T-cell (primary cell): Measurements from ENCODE around the gene PITPNC1. TPM values are rescaled to one million over a fixed set of nuclear protein-coding genes. Genes with fewer than 3 reads are reported as not detected.
"Not testable (repeated sequence)": the region's sequence is repeated elsewhere in the genome, so short reads cannot be mapped to it uniquely, and the experiment has no call there.

ENCODE experiments used
- ATAC-seq, 4 experiments: fragments of 200-7000 bp in 3 of 4; fragments of 150-1000 bp in 1 of 4; cut with Tn5 transposase; replicated peaks in 1 of 4; 1 replicate in 3 of 4; 2 replicates in 1 of 4; pipeline ENCODE4 v1.10.0; 2021; ENCODE audit warnings: moderate library complexity in 3 of 4, mild to moderate bottlenecking in 2 of 4, moderate number of reproducible peaks in 1 of 4
- CTCF ChIA-PET, 2 donors: fragments of 300-600 bp; sonication (Branson Sonifier 250); formaldehyde crosslinking; loops; one replicate each; lab custom pipeline; 2022; ENCODE audit warnings: antibody characterized with exemption in 2 of 2; lab: Charles Lee
- POLR2A ChIA-PET, 2 donors: fragments of 300-600 bp; sonication (Branson Sonifier 250); formaldehyde crosslinking; loops; one replicate each; lab custom pipeline; 2022; ENCODE audit warnings: antibody characterized with exemption in 2 of 2; lab: Charles Lee
- DNase-seq, 35 experiments: peaks; one replicate each; pipeline versions ENCODE4 v3.0.0 to v3.0.0-alpha.2; 2013 to 2023
- H3K27ac ChIP-seq: one replicate; pipeline ENCODE4 v1.5.1; 2013; ENCODE audit warnings: low read length
- H3K27me3 ChIP-seq, 2 experiments: replicated peaks in 1 of 2; 1 replicate in 1 of 2; 2 replicates in 1 of 2; pipeline versions ENCODE4 v1.6.1 to v1.7.0; 2013; ENCODE audit warnings: low read length in 1 of 2, mixed read lengths in 1 of 2; ENCODE audit not compliant: control insufficient read depth in 2 of 2, insufficient read depth in 2 of 2; ENCODE audit errors: extremely low read depth in 1 of 2
- H3K36me3 ChIP-seq, 2 donors: 1 replicate in 1 of 2; 2 replicates in 1 of 2; pipeline versions ENCODE4 v1.6.1 to v1.7.0; 2013; ENCODE audit warnings: low read length in 1 of 2; ENCODE audit not compliant: control insufficient read depth in 2 of 2, insufficient read depth in 1 of 2; ENCODE audit errors: extremely low read depth in 1 of 2
- H3K4me1 ChIP-seq, 2 experiments: 1 replicate in 1 of 2; 2 replicates in 1 of 2; pipeline versions ENCODE4 v1.6.1 to v1.7.0; 2013; ENCODE audit warnings: low read length in 2 of 2, mixed read lengths in 1 of 2; ENCODE audit not compliant: insufficient read depth in 2 of 2, control insufficient read depth in 1 of 2; ENCODE audit errors: extremely low read depth in 1 of 2
- H3K4me3 ChIP-seq, 2 donors: 1 replicate in 1 of 2; 2 replicates in 1 of 2; pipeline versions ENCODE4 v1.5.1 to v1.7.0; 2013; ENCODE audit warnings: mild to moderate bottlenecking in 2 of 2, low read length in 1 of 2, moderate library complexity in 1 of 2; ENCODE audit not compliant: control insufficient read depth in 1 of 2; ENCODE audit errors: extremely low read depth in 1 of 2
- H3K9me3 ChIP-seq: 2 replicates; pipeline ENCODE4 v1.7.0; 2013
- H3K27ac Mint-ChIP-seq, 2 donors: one replicate each; pipeline ENCODE4 v1.8.0; 2020 to 2021; ENCODE audit warnings: mild to moderate bottlenecking in 2 of 2, mixed read lengths in 2 of 2
- H3K27me3 Mint-ChIP-seq, 2 donors: one replicate each; pipeline ENCODE4 v1.8.0; 2021 to 2022; ENCODE audit warnings: mixed read lengths in 2 of 2
- H3K36me3 Mint-ChIP-seq: one replicate; pipeline ENCODE4 v1.8.0; 2021; ENCODE audit warnings: mixed read lengths
- H3K4me1 Mint-ChIP-seq, 3 donors: one replicate each; pipeline ENCODE4 v1.8.0; 2020 to 2022; ENCODE audit warnings: mixed read lengths in 3 of 3, mild to moderate bottlenecking in 1 of 3
- H3K4me3 Mint-ChIP-seq, 3 donors: one replicate each; pipeline ENCODE4 v1.8.0; 2020 to 2022; ENCODE audit warnings: mild to moderate bottlenecking in 3 of 3, mixed read lengths in 3 of 3, moderate library complexity in 3 of 3
- H3K9me3 Mint-ChIP-seq, 3 donors: one replicate each; pipeline ENCODE4 v1.8.0; 2020 to 2022; ENCODE audit warnings: mixed read lengths in 3 of 3
- WGBS: methylation state at CpG from one replicate; pipeline ENCODE4 v1.1.5; 2013; ENCODE audit warnings: missing lambda C conversion rate; ENCODE audit not compliant: insufficient coverage; 5-methylcytosine and 5-hydroxymethylcytosine counted together
- total RNA-seq, 35 experiments: library from RNA in 6 of 35; stranded (reverse) in 6 of 35; fragments of 120-200 nt in 1 of 35; gene quantifications; one replicate each; pipeline versions ENCODE4 v1.2.1 to v1.2.4 and lab custom pipeline; 2013 to 2026

PITPNC1 gene
- total RNA-seq, 5 donors from 2014 or later (not counting 1 experiment from before 2014, with no cell fraction given) = 82.6 to 132 (median 111) TPM

DNA sequence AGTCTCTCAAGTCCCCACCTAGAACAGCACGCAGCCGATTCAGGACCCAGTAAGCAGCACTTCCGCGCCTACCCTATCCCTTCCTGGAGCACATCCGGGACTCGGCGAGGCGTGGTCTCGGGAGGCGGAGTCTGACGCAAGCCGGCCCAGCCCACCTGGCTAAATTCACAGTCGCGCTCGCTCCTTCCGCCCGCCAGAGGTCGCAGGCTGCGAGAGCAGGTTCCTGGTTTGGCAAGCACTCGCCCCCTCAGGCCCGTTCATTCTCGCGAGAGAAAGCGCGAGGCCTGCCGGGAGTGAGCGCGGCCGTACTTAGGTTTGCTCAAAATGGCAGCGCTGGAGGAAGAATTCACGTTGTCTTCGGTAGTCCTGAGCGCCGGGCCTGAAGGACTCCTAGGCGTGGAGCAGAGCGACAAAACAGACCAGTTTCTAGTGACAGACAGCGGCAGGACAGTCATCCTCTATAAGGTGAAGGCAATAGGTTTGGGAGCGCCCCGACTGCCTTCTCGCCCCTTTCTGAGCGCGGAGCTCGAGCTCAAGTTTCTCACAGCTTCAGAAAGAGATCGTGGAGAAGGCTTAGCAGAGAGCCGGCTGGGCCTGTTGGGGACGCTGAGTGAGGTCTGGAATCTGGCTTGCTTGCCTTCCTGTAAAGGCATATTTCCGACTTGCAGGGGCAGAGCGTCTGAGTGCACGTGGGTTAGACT is 340.7 kb downstream of the PITPNC1 start, which contains the start of gene NOL11:
Gene NOL11, plus strand, starts transcription at position 313 of the 701 bp plus-strand sequence. Its CDS starts 12 bp downstream, at position 325.
- peak within 1 kb of the TSS; percentile 90 for H3K27ac ChIP-seq
- no peaks in the 10 kb centered on the region for H3K9me3 ChIP-seq
- peaks cover 0 to 3% of the 10 kb centered on the region in 2 donors for H3K27me3 Mint-ChIP-seq
- POLR2A ChIA-PET = interaction anchor here (0.6 to 1.9 kb wide), 6 partner anchors 24 to 1472 kb away, joined by 3 to 11 read pairs (median 4); partner anchors contain the start of gene BPTF (in 1 of the 2)
- H3K27ac Mint-ChIP-seq = peak within 1 kb of the TSS; percentile 98
- no peaks in the 10 kb centered on the region for H3K9me3 Mint-ChIP-seq
- WGBS = under 1% methylated on average over 48 of the region's 49 CpGs
- peaks cover 14 to 24% of the 10 kb centered on the region in 2 experiments for H3K4me1 ChIP-seq
- no peaks in the 10 kb centered on the region for H3K27me3 ChIP-seq
- H3K4me3 ChIP-seq = peak within 1 kb of the TSS; percentile 76 to 98
- peaks cover 3 to 28% of the 10 kb centered on the region in 2 donors for H3K36me3 ChIP-seq
- peak; percentile 98 to 100 (median 99) for DNase-seq
- peak within 1 kb of the TSS; percentile 97 to 99 (median 98) for H3K4me3 Mint-ChIP-seq
- peaks cover 23 to 42% (median 36%) of the 10 kb centered on the region in 3 donors for H3K4me1 Mint-ChIP-seq
- CTCF ChIA-PET = interaction anchor here (0.6 to 1.3 kb wide), 10 partner anchors 10 to 1071 kb away, joined by 3 to 6 read pairs (median 4); partner anchors contain the start of gene BPTF (in 1 of the 2)
- ATAC-seq = peak; percentile 92 to 97 (median 94)
- peaks cover 18% of the 10 kb centered on the region for H3K36me3 Mint-ChIP-seq

GRCh38 chr17:67718325-67718941 is 341.4 kb downstream of the PITPNC1 start:
- Mint-ChIP-seq H3K27ac (peak overlapping the region; percentile 98), H3K9me3 (no peaks in the 10 kb centered on the region), H3K27me3 (no peaks in the 10 kb centered on the region), H3K4me1 (peaks cover 23 to 42% (median 36%) of the 10 kb centered on the region in 3 donors), H3K36me3 (peaks cover 18% of the 10 kb centered on the region), H3K4me3 (peak overlapping the region; percentile 97 to 99 (median 98))
- peaks cover 14 to 24% of the 10 kb centered on the region in 2 experiments for H3K4me1 ChIP-seq
- POLR2A ChIA-PET = interaction anchor here (0.6 to 1.9 kb wide), 5 partner anchors 23 to 1472 kb away, joined by 3 to 11 read pairs (median 6); partner anchors contain the start of genes BPTF (in 1 of the 2) and PRKAR1A (in 1 of the 2)
- CTCF ChIA-PET = interaction anchor here in 1 of 2 donors (0.5 to 0.6 kb wide), 3 partner anchors 58 to 617 kb away, joined by 3 to 4 read pairs (median 4); no protein-coding TSS in a partner anchor
- 3% methylated on average over 3 of the region's 16 CpGs for WGBS
- peak in 13 of 35 experiments; percentile 4 to 62 (median 15) for DNase-seq
- peak overlapping the region; percentile 90 for H3K27ac ChIP-seq
- peaks cover 3 to 31% of the 10 kb centered on the region in 2 donors for H3K36me3 ChIP-seq
- H3K4me3 ChIP-seq = peak overlapping the region; percentile 76 to 98
- peak in 3 of 4 experiments; percentile 1 to 14 (median 4) for ATAC-seq
- no peaks in the 10 kb centered on the region for H3K27me3 ChIP-seq
- H3K9me3 ChIP-seq = no peaks in the 10 kb centered on the region

DNA sequence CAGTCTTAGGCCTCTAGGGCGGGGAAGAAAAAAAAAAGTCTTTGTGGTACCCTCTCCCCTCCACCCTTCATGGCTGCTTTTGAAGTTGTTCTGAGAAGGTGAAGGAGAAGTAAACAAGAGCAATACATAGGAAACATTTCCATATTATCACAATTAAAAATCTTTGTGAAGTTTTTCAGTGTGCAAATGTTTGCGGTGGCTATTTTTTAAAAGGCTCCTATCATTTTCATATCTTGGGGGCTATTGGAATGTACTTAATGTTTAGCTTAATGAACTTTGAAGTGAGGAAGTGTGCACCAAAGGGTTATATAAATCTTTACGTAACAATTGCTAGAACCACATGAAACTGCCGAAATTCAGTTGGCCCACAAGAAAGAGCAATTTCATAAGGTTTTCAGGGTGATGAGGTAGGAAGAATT is 348.3 kb downstream of the PITPNC1 start:
- H3K4me1 ChIP-seq = peaks cover 11 to 18% of the 10 kb centered on the region in 2 experiments
- Mint-ChIP-seq H3K9me3 (no peaks in the 10 kb centered on the region), H3K27me3 (no peaks in the 10 kb centered on the region), H3K4me1 (peaks cover 34 to 48% (median 35%) of the 10 kb centered on the region in 3 donors), H3K27ac (peak overlapping the region; percentile 79 to 88), H3K4me3 (peak overlapping the region; percentile 14 to 64 (median 26)), H3K36me3 (peaks cover 63% of the 10 kb centered on the region)
- POLR2A ChIA-PET = no interaction called here
- H3K27me3 ChIP-seq = no peaks in the 10 kb centered on the region
- WGBS = no CpG with 5 or more reads among the region's 4 CpGs
- ATAC-seq (peak; percentile 65 to 88 (median 74)), DNase-seq (peak in 15 of 35 experiments; percentile 7 to 66 (median 11))
- no peak overlapping the region for H3K4me3 ChIP-seq
- CTCF ChIA-PET = interaction anchor here in 1 of 2 donors (0.9 kb wide), 1 partner anchor 9 kb away, joined by 3 read pairs; no protein-coding TSS in a partner anchor
- H3K9me3 ChIP-seq = no peaks in the 10 kb centered on the region
- peaks cover 9 to 79% of the 10 kb centered on the region in 2 donors for H3K36me3 ChIP-seq
- H3K27ac ChIP-seq = peak overlapping the region; percentile 62

DNA sequence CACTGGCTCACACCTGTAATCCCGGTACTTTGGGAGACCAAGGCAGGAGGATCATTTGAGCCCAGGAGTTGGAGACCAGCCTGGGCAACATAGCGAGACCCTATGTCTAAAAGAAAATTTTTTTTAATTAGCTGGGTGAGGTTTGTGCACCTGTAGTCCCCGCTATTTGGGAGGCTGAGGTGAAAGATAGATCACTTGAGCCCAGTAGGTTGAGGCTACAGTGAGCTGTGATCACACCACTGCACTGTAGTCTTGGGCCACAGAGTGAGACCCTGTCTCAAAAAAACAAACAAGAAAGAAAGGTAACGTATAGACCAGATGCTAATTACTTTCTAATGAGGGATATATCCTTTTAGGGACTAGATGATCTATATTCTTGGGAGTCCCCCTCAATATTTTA is 348.7 kb downstream of the PITPNC1 start:
- ChIA-PET CTCF (interaction anchor here in 1 of 2 donors (0.9 kb wide), 1 partner anchor 9 kb away, joined by 3 read pairs; no protein-coding TSS in a partner anchor), POLR2A (no interaction called here)
- Histone ChIP-seq H3K27me3 (no peaks in the 10 kb centered on the region), H3K36me3 (peaks cover 9 to 78% of the 10 kb centered on the region in 2 donors), H3K27ac (peak overlapping the region; percentile 62), H3K4me1 (peaks cover 11 to 18% of the 10 kb centered on the region in 2 experiments), H3K4me3 (no peak overlapping the region), H3K9me3 (no peaks in the 10 kb centered on the region)
- no peaks in the 10 kb centered on the region for H3K27me3 Mint-ChIP-seq
- H3K4me1 Mint-ChIP-seq = peaks cover 33 to 45% (median 34%) of the 10 kb centered on the region in 3 donors
- peak overlapping the region; percentile 21 to 64 (median 26) for H3K4me3 Mint-ChIP-seq
- 83% methylated on average over 1 of the region's 4 CpGs for WGBS
- peak overlapping the region; percentile 79 to 88 for H3K27ac Mint-ChIP-seq
- peaks cover 65% of the 10 kb centered on the region for H3K36me3 Mint-ChIP-seq
- ATAC-seq (peak in 2 of 4 experiments; percentile 26 to 58), DNase-seq (peak in 2 of 35 experiments; percentile 10 to 27)
- H3K9me3 Mint-ChIP-seq = no peaks in the 10 kb centered on the region

DNA sequence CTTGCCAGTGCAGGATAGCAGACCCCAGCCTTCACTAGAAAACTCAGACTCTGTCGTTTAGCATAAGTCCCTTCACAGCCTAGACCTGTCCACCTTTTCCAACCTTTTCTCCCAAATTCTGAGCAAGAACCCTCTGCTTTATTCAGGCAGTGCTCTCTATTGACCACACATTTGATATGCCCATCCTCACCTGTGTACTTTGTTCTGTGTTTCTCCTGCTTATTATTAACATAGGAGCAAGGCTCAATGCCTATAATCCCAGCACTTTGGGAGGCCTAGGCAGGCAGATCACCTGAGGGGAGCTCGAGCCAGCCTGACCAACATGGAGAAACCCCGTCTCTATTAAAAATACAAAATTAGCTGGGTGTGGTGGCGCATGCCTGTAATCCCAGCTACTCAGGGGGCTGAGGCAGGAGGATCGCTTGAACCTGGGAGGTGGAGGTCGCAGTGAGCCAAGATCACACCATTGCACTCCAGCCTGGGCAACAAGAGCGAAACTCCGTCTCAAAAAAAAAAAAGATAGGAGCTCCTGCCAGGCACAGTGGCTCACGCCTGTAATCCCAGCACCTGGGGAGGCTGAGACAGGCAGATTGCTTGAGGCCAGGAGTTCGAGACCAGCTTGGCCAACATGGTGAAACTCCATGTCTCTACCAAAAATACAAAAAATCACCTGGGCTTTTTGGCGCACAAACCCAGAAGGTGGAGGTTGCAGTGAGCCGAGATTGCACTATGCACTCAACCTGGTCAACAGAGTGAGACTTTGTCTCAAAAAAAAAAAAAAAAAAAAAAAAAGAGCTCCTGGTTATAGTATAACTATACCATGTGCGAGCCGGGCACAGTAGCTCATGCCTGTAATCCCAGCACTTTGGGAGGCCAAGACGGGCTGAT is 350.3 kb downstream of the PITPNC1 start:
- H3K27me3 ChIP-seq, H3K9me3 Mint-ChIP-seq, H3K9me3 ChIP-seq, H3K27me3 Mint-ChIP-seq, H3K4me3 ChIP-seq, ATAC-seq, DNase-seq, H3K27ac ChIP-seq: not testable (repeated sequence)
- Mint-ChIP-seq H3K4me1 (peaks cover 30 to 43% (median 34%) of the 10 kb centered on the region in 3 donors), H3K36me3 (peaks cover 60% of the 10 kb centered on the region), H3K4me3 (peak overlapping the region in 1 of 3 donors; percentile 64), H3K27ac (peak overlapping the region; percentile 79 to 88)
- WGBS = 100% methylated on average over 5 of the region's 15 CpGs
- peaks cover 11 to 18% of the 10 kb centered on the region in 2 experiments for H3K4me1 ChIP-seq
- H3K36me3 ChIP-seq = peaks cover 9 to 76% of the 10 kb centered on the region in 2 donors
- ChIA-PET POLR2A (interaction anchor here (0.6 kb wide), 3 partner anchors 376 to 704 kb away, joined by 3 to 5 read pairs (median 3); no protein-coding TSS in a partner anchor), CTCF (interaction anchor here (0.6 kb wide), 2 partner anchors 10 to 237 kb away, joined by 4 to 6 read pairs; no protein-coding TSS in a partner anchor)
